Measurements from ENCODE around the gene TMEM239. TPM values are rescaled to one million over a fixed set of nuclear protein-coding genes. Genes with fewer than 3 reads are reported as not detected.
A peak's percentile ranks its signal among the peaks of the same experiment; 100 is the strongest.

The TMEM239 gene
- total and polyA plus RNA-seq, 12 donors, result 0.08 TPM; not detected in 11

- WGBS, 4 donors, result 91 to 97% (median 93%) methylated on average over 4 of the region's 4 CpGs
- H3K27me3 ChIP-seq, result no peaks in the 10 kb centered on the region
These were observed 31.6 kb downstream of the TMEM239 start for GRCh38 chr20:2847802-2848201.

GRCh38 chr20:2849529-2849928 lies 33.4 kb downstream of the TMEM239 start:
- H3K27ac ChIP-seq, result no peak overlapping the region
- H3K27me3 ChIP-seq, result no peaks in the 10 kb centered on the region
- peak in 1 of 7 donors; percentile 2 for DNase-seq
- H3K4me3 ChIP-seq, result no peak overlapping the region
- H3K4me1 ChIP-seq (replicated peaks in 1 of 2), result no peaks in the 10 kb centered on the region
- WGBS, 4 donors, result 84 to 95% (median 93%) methylated on average over 4 of the region's 4 CpGs
- intact Hi-C loops (cut with DNase I), result no loop called here
- no peak for TF ChIP-seq POLR2A (IDR thresholded peaks at IDR 0.05)
- TF ChIP-seq CTCF (IDR thresholded peaks at IDR 0.05), result no peak
- H3K9me3 ChIP-seq (replicated peaks in 1 of 3), result no peaks in the 10 kb centered on the region
- H3K36me3 ChIP-seq (replicated peaks in 1 of 2), result no peaks in the 10 kb centered on the region

More at GRCh38 chr20:2847802-2848201, 31.6 kb downstream of the TMEM239 start:
- H3K4me3 ChIP-seq, result no peak overlapping the region
- intact Hi-C loops (cut with DNase I), result no loop called here
- H3K36me3 ChIP-seq (replicated peaks in 1 of 2), result no peaks in the 10 kb centered on the region
- no peaks in the 10 kb centered on the region for H3K9me3 ChIP-seq (replicated peaks in 1 of 3)
- TF ChIP-seq POLR2A (IDR thresholded peaks at IDR 0.05), result no peak
- TF ChIP-seq CTCF (IDR thresholded peaks at IDR 0.05), result no peak
- no peak overlapping the region for H3K27ac ChIP-seq
- peak in 1 of 7 donors; percentile 10 for DNase-seq
- no peaks in the 10 kb centered on the region for H3K4me1 ChIP-seq (replicated peaks in 1 of 2)

- WGBS, 4 donors, result 92 to 95% (median 94%) methylated on average over 10 of the region's 10 CpGs
- no peaks in the 10 kb centered on the region for H3K4me1 ChIP-seq (replicated peaks in 1 of 2)
- no peaks in the 10 kb centered on the region for H3K27me3 ChIP-seq
- H3K4me3 ChIP-seq, result no peak overlapping the region
- no peak overlapping the region for H3K27ac ChIP-seq
- no peaks in the 10 kb centered on the region for H3K9me3 ChIP-seq (replicated peaks in 1 of 3)
- TF ChIP-seq POLR2A (IDR thresholded peaks at IDR 0.05) (no peak), CTCF (IDR thresholded peaks at IDR 0.05) (no peak)
- H3K36me3 ChIP-seq (replicated peaks in 1 of 2), result no peaks in the 10 kb centered on the region
- intact Hi-C loops (cut with DNase I), result no loop called here
- DNase-seq, result no peak
These were observed 34.9 kb downstream of the TMEM239 start for GRCh38 chr20:2851086-2851485.

GRCh38 chr20:2858591-2858990 lies 42.4 kb downstream of the TMEM239 start:
- Histone ChIP-seq H3K36me3 (replicated peaks in 1 of 2) (peaks cover 0 to 23% of the 10 kb centered on the region in 2 donors), H3K27me3 (no peaks in the 10 kb centered on the region), H3K27ac (no peak overlapping the region), H3K4me3 (no peak overlapping the region), H3K9me3 (replicated peaks in 1 of 3) (no peaks in the 10 kb centered on the region), H3K4me1 (replicated peaks in 1 of 2) (no peaks in the 10 kb centered on the region)
- TF ChIP-seq POLR2A (IDR thresholded peaks at IDR 0.05) (no peak), CTCF (IDR thresholded peaks at IDR 0.05) (no peak)
- 91 to 97% (median 94%) methylated on average over 2 of the region's 2 CpGs for WGBS, 4 donors
- DNase-seq, result no peak
- intact Hi-C loops (cut with DNase I), result no loop called here

Measured in adrenal gland (tissue), 12 donors.